Testis (tissue), 3 donors: ENCODE results near the gene GATAD2A. TPM values are rescaled to one million over a fixed set of nuclear protein-coding genes. Genes with fewer than 3 reads are reported as not detected.

ENCODE experiments used
- DNase-seq: peaks from one replicate; pipeline ENCODE4 v3.0.0-alpha.2; 2019
- H3K27ac ChIP-seq, 2 donors: fragments of 200-600 bp; sonication (generic); one replicate each; pipeline ENCODE4 v1.5.1; 2019
- H3K27me3 ChIP-seq: fragments of 200-600 bp; sonication (generic); one replicate; pipeline ENCODE4 v1.5.1; 2019
- H3K36me3 ChIP-seq: fragments of 200-600 bp; sonication (generic); one replicate; pipeline ENCODE4 v1.5.1; 2017; ENCODE audit warnings: low read depth; ENCODE audit errors: missing control alignments
- H3K4me1 ChIP-seq: fragments of 200-600 bp; sonication (generic); one replicate; pipeline ENCODE4 v1.5.1; 2019
- H3K4me3 ChIP-seq, 2 donors: fragments of 200-600 bp; sonication (generic); one replicate each; pipeline ENCODE4 v1.5.1; 2017 to 2019
- H3K9me3 ChIP-seq: fragments of 200-600 bp; sonication (generic); one replicate; pipeline ENCODE4 v1.5.1; 2017
- POLR2A ChIP-seq: fragments of 450-650 bp; IDR thresholded peaks from one replicate; pipeline ENCODE4 v1.6.1; 2017; ENCODE audit warnings: antibody characterized with exemption, mild to moderate bottlenecking, moderate library complexity
- whole genome bisulfite sequencing, 2 donors: methylation state at CpG; one replicate each; pipeline ENCODE4 v1.1.5; 2018; 5-methylcytosine and 5-hydroxymethylcytosine counted together
- intact Hi-C: fragments of 100-400 bp; cut with DNase I; formaldehyde crosslinking; loops from one replicate; pipeline ENCODE4 v1.15.1; 2023; ENCODE audit warnings: low total_unique reads
- polyA plus RNA-seq: library from polyadenylated mRNA; stranded (reverse); fragments of 350-450 nt; fragmentation: Illumina TruSeq; extraction: RNeasy Lipid Tissue Mini Kit (QIAGEN cat#74804); gene quantifications from one replicate; pipeline ENCODE4 v1.2.3, GENCODE V29; 2014; ENCODE audit warnings: low read depth, low replicate concordance; ENCODE audit not compliant: insufficient read depth
- total RNA-seq, 2 donors: library from RNA; depleted of rRNA; stranded (reverse); fragments of >200 nt; gene quantifications; one replicate each; pipeline ENCODE4 v1.2.3, GENCODE V29; 2016
- TF ChIP-seq, protein P1 (sequence below), 3 experiments: fragments of 450-650 bp in 2 of 3; fragments of 200-600 bp in 1 of 3; sonication (generic) in 1 of 3; IDR thresholded peaks; one replicate each; pipeline ENCODE4 v1.5.1; 2016 to 2019; ENCODE audit warnings: antibody characterized with exemption in 3 of 3, mild to moderate bottlenecking in 2 of 3, moderate library complexity in 1 of 3

Gene GATAD2A
- total and polyA plus RNA-seq, 3 donors from 2014 or later = 109 to 197 (median 163) TPM

DNA sequence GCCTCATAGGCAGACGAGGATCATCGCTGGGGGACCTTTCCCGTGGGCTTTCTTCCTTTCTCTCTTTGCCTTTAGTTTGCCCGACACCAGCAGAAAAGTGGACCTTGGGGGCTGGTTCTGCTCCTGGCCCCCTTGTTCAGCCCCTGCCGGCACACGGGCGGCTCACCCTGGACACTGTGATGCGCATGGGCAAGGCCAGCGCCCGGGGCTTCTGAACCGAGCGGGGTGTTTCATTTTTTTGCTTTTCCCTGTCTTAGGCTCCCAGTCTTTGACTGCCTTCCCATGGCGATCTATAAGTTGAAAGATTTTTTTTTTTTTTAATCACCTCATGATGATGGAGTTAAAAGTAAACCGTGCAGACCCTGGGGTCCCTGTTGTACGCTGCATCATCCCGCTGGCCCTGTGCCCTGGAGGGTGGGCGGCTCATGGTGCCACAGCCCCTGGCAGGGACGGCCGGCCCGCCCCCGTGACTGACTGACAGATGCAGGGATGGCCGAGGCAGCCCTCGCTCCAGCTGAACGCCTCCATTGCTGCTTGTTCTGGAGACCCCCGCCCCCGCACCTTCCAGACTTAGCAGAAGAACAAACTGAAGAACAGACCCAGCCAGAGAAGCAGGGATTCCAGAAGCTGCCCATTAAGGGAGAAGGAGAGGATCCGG, 100.3 kb downstream of the GATAD2A start:
- 79 to 84% methylated on average over 27 of the region's 27 CpGs for WGBS, 2 donors
- intact Hi-C loops = no loop called here
- no peak for TF ChIP-seq POLR2A
- TF ChIP-seq, protein P1, sequence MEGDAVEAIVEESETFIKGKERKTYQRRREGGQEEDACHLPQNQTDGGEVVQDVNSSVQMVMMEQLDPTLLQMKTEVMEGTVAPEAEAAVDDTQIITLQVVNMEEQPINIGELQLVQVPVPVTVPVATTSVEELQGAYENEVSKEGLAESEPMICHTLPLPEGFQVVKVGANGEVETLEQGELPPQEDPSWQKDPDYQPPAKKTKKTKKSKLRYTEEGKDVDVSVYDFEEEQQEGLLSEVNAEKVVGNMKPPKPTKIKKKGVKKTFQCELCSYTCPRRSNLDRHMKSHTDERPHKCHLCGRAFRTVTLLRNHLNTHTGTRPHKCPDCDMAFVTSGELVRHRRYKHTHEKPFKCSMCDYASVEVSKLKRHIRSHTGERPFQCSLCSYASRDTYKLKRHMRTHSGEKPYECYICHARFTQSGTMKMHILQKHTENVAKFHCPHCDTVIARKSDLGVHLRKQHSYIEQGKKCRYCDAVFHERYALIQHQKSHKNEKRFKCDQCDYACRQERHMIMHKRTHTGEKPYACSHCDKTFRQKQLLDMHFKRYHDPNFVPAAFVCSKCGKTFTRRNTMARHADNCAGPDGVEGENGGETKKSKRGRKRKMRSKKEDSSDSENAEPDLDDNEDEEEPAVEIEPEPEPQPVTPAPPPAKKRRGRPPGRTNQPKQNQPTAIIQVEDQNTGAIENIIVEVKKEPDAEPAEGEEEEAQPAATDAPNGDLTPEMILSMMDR (IDR thresholded peaks at IDR 0.05) = no peak
- H3K36me3 ChIP-seq = no peaks in the 10 kb centered on the region
- H3K4me1 ChIP-seq = no peaks in the 10 kb centered on the region
- H3K27me3 ChIP-seq = no peaks in the 10 kb centered on the region
- H3K9me3 ChIP-seq = no peaks in the 10 kb centered on the region
- no peak overlapping the region for H3K27ac ChIP-seq
- H3K4me3 ChIP-seq = no peak overlapping the region
- DNase-seq = no peak

DNA sequence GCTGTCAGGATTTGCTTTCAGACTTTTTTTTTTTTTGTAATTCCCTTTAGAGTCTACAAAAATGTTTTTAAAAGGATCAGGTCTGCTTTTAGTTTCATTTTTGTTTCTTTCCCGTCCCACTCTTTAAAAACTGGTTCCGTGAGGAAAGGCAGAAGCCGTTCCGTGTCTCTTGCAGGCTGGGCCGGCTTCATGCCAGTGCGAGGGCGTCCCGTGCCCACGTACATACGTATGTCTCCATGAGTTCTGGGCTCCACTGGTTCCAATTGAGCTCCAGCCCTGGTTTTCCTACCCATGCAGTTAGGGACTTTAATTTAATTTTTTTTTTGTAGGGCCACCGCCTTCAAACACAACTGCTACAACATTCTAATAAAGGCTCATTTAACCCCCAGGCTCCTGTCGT, 101.1 kb downstream of the GATAD2A start:
- DNase-seq = no peak
- no peaks in the 10 kb centered on the region for H3K4me1 ChIP-seq
- no peak overlapping the region for H3K4me3 ChIP-seq
- no peaks in the 10 kb centered on the region for H3K9me3 ChIP-seq
- 69 to 70% methylated on average over 12 of the region's 12 CpGs for WGBS, 2 donors
- no peaks in the 10 kb centered on the region for H3K27me3 ChIP-seq
- H3K27ac ChIP-seq = no peak overlapping the region
- no peaks in the 10 kb centered on the region for H3K36me3 ChIP-seq
- intact Hi-C loops = no loop called here
- TF ChIP-seq POLR2A = no peak
- TF ChIP-seq, protein P1 (IDR thresholded peaks at IDR 0.05) = no peak

DNA sequence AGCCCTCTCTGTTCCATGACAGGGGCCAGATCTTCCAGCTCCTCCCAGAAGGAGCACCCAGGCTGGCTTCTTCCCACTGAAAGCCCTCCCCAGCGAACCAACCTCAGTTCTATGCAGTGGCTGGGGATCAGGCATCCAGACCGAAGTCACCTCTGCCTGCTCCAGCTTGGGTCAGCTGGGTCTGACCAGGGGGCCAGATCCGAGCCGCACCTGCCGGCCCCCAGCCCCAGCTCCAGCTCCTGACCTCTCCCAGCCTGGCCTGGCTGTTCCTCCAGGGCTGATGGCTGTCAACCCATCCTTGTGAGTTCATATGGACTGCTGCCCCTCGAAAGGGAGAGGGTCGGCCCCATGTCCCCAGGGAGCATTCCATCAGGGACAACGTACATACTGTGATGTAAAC, 101.9 kb downstream of the GATAD2A start:
- no peaks in the 10 kb centered on the region for H3K4me1 ChIP-seq
- H3K4me3 ChIP-seq = no peak overlapping the region
- no peaks in the 10 kb centered on the region for H3K36me3 ChIP-seq
- no peaks in the 10 kb centered on the region for H3K9me3 ChIP-seq
- no peaks in the 10 kb centered on the region for H3K27me3 ChIP-seq
- TF ChIP-seq, protein P1 (IDR thresholded peaks at IDR 0.05) = no peak
- TF ChIP-seq POLR2A = no peak
- WGBS, 2 donors = 90 to 91% methylated on average over 8 of the region's 8 CpGs
- intact Hi-C loops = no loop called here
- DNase-seq = no peak
- no peak overlapping the region for H3K27ac ChIP-seq

DNA sequence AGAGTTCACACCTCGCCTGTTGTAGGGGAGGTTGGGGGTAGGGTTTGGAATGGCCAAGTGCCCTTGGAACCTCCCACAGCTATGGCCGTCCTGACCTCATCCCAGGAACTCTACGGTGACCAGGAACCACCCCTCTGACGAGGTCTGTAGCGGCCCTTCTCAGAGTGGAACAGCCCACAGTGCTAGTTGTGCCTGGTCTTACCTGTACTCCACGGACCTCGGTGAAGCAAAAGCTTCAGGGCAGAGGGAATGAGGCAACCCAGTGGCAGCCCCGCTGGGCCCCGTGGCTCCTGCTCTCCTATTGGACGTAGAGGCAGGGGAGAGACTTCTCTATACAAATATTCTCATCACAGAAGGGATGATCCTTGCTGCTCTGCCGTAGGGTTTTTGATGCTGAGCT, 102.7 kb downstream of the GATAD2A start:
- Histone ChIP-seq H3K27ac (no peak overlapping the region), H3K27me3 (no peaks in the 10 kb centered on the region), H3K36me3 (no peaks in the 10 kb centered on the region), H3K9me3 (no peaks in the 10 kb centered on the region), H3K4me3 (no peak overlapping the region), H3K4me1 (no peaks in the 10 kb centered on the region)
- TF ChIP-seq POLR2A = no peak
- TF ChIP-seq, protein P1 (IDR thresholded peaks at IDR 0.05) = no peak
- no peak for DNase-seq
- WGBS, 2 donors = 81 to 92% methylated on average over 6 to 11 of the region's 11 CpGs
- intact Hi-C loops = no loop called here

DNA sequence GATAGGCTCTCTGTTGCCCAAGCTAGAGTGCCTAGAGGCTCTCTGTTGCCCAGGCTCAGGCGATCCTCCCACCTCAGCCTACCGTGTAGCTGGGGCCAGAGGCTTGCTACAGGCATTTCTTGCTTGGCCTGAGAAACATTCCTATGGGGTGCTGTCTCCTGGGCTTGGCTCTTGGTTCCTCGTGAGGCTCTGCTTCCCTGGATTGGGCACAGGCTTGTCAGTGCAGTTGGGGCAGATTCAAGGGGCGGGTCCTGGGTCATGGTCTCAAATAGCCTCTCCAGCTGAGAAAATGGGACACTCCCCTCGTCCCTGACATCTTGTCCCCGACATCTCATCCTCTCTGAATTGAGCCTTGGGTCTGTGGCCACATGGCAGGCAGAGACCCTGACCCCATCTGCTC, 105.0 kb downstream of the GATAD2A start:
- intact Hi-C loops = no loop called here
- WGBS, 2 donors = 45 to 55% methylated on average over 6 of the region's 6 CpGs
- no peaks in the 10 kb centered on the region for H3K36me3 ChIP-seq
- no peaks in the 10 kb centered on the region for H3K4me1 ChIP-seq
- H3K27me3 ChIP-seq = no peaks in the 10 kb centered on the region
- no peak for TF ChIP-seq POLR2A
- TF ChIP-seq, protein P1 (IDR thresholded peaks at IDR 0.05) = no peak
- no peaks in the 10 kb centered on the region for H3K9me3 ChIP-seq
- DNase-seq = no peak
- H3K27ac ChIP-seq = no peak overlapping the region
- no peak overlapping the region for H3K4me3 ChIP-seq
